ENCODE measurements around the gene ZNF800.
A peak's percentile ranks its signal among the peaks of the same experiment; 100 is the strongest.

The ZNF800 gene

DNA sequence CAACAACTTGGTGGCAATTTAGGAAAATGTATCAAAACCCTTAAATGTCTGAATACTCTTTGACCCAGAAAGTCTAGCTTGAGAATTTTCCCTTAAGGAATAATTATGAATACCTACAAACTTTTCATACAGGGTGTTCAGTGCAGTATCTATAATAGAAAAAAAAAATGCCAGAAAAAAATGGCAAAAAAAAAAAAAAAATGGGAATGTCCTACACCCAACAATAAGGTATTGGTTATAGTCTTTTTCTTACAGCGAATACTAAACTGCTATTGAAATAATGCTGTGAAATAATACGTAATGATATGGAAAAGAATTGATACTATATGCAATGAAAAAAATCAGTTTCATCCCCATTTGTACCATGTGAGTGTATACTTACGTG, 44.3 kb downstream of the ZNF800 start:
- DNase-seq = no peak

DNA sequence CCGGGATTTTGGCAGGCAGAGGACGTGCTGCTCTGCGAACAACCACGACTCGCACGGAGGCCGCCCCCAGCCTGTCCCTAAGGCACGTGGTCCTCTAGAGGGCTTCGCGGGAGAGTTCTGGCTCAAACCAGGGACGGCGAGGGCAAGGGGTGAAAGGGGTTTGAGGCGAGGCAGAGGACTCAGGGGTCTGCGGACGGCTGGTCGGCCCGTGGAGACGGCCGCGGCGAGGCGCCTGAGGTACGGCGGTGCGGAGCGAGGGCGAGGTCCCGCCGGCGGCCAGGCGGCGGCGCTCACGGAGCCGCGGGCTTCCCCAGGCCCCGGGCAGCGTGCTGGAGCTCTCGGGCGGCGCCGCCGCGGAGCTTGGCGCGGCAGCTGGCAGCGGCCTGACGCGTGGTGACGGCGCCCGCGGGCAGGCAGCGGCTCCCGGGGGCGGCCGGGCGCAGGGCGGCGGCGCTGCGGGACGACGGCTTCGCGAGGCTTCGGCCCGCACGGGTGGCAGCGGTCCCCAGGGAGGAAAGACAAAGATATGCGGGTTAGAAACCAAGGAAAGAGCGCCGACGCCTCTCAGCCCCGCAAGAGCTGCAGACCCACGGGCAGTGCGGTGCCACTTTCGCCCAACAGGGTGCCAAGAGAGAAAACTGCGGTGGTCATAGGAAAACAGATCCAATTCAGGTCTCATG, 44.8 kb downstream of the ZNF800 start:
- peak in 39 of 51 donors; percentile 1 to 73 (median 17) for DNase-seq

DNA sequence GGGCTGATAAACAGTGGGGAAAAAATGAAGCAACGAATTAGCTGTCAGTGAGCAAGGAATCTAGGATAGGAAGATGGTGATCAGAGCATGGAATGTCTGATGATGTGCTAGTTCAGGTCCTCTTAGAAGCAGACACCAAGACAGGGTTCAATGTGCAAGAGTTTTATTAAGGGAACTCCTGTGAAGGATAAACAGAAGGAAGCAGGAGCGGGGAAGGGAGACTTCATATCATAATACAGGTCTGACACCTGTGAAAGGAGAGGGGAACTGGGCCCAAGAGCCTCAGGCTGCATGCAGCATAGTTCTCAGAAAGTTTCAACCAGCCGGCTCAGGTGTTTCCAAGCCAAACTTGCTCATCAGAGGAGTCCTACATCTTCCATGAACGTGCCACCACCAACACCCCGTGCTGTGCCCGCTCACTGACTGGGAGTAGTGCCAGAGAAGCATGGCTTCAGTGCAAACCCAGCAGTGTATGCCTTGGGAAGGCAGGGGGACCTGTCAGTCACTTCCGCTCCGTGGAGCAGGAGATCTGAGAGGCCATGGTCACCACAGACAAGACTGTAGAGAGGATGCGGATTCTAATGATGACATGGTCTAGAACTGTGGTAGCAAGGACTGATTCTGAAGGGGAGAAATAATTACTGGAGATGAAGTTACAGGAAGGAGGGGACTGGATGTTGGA, 45.8 kb downstream of the ZNF800 start:
- no peak for DNase-seq

DNA sequence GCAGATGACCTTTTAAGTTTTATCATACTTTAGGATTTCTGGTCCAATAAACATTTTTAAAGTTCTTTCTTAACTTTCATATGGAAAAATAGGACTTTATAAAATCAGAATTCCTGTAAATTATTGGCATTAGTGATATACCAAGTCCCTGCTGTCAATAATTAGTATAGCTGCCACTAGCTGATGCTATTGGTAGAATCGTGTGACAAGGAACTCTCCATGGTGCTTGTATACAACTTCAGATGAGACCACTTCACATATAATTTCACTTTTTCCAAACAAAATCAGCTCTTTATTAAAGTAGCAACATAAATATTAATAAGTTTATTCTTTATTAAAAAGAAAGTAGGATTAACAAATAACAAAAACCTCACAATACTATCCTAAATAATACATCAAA, 49.9 kb downstream of the ZNF800 start:
- DNase-seq = no peak

DNA sequence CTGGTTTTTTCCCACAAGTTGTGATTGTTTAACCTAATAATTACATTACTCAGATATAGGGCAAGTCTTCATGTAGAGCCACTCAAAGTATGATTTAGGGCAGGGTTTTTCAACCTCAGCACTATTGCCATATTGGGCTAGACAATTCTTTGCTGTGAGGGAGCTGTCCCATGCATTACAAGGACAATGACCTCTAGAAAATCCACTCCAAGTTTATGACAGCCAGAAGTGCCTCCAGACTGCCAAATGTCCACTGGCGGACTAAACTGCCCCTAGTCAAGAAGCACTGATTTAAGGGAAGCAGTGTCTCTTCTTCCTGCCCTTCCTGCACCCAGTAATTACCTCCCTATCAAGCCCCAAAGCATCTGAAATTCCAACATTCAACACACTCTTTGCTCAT, 54.4 kb downstream of the ZNF800 start:
- no peak for DNase-seq

DNA sequence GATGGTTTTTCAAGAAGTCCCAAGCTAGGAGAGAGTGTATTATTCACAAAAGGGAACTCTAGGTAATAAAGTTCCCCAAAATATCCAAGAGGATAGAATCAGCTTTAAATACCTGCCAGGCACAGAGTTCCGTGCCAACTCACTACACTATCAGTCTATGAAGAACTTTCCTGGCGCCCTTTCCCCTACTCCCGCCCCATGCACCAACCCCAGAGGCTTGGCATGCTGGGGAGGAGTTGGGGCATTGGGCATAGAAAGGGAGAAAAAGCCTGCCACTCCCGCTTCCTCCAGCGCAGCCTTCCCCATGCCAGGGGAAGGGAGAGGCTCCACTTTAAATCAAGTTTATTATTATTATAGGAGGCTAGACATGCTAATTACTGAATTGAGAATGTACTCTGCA, 54.9 kb downstream of the ZNF800 start:
- no peak for DNase-seq

DNA sequence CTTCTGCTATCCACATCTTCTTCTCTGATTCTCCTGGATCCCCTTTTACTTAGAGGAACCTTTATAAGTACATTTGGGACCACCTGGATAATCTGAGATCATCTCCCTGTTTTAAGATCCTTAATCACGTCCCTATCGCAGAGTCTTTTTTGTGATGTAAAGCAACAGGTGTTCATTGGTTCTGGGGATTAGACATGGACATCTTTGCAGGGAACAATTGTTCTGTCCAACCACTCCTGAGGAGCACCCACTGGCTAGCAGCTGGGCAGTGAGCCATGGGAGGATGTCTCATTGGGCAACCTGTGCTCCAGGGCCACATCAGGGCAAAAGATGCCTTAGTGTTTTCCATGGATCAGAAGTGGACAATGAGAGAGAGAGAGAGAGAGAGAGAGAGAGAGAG, 56.0 kb downstream of the ZNF800 start:
- DNase-seq = no peak

DNA sequence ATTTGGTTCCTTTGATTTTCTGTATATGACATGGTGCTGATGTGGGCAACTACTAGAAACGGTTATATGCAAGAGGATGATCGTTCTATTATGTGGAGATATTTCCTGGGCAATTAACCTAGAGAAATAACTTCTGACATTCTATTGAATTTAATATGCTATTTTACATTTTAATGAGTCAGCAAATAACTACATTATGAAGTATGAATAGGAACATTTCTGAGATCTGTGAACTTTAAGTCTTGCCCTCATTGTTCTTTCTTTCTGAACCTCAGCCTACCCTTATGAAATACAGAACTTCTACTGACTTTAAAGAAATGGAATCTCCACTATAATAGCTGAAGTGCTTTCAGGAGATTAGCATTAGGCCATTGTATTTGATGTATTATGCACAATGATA, 59.6 kb downstream of the ZNF800 start:
- DNase-seq = no peak

DNA sequence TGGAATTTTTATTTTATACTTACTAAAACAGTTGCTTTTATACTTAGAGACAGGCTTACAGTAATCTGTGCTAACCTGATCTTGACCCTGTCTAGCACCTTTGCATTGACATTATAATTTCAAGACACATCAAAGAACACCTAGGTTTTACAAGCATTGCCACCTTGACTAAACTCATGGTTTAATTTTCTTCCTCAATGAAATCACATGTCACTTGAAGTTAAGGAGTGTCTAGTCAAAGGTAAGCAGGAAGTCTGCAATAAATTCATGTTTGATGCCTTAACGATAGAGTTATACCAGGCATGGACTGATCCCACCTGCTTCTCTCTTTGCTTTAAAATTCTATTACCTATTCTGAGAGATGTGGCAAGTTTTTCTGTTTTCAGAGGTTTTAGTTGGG, 62.4 kb downstream of the ZNF800 start:
- DNase-seq = no peak

DNA sequence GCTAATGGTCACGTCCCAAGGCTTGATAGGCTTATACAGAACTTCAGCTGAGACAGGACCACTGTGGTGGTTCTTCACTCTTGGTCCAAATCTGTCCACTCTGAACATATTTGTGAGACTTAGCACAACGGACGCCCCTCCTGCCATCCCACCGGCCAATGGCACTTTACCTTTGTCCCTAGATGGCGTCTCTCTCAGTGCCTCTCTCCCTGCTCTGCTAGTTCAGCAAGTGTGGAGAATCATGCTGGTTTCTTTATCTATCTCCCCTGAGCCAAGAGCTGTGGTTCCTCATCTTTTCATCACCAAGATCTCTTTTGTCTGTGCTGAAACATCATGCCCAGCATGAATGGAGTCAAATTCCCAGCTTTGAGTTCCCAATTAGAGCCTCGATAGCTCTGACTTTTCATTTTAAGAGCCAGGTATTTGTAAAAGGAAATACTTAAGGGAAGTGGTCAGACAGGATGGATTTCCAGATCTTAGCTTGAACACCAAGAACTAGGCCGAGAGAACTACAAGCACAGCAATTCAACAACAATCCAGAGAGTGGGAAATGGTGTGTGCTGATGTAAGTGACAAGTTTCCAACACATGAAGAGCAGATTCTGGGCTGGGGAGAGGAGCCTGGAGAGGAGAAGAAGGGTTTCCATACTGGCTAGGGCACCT, 69.5 kb downstream of the ZNF800 start:
- no peak for DNase-seq

DNA sequence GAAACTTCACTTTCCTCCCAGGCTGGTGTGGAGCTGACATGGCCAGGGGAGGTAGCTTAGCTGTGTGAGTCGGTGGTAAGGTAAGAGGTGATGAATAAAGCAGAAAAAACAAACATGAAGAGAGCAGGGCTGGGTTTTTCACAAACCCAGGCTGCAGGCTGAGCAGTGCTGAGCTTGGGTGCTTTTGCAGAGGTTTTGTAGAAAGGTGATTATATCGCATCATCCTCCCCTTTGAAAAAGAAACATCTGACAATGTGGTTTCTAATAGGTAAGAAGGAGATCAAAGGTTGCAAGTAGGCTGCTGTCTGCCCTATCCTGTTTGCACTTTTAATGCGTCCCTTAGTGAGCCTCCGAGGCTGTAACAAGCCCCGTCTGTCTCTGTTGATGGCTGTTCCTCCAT, 70.2 kb downstream of the ZNF800 start:
- DNase-seq = no peak

DNA sequence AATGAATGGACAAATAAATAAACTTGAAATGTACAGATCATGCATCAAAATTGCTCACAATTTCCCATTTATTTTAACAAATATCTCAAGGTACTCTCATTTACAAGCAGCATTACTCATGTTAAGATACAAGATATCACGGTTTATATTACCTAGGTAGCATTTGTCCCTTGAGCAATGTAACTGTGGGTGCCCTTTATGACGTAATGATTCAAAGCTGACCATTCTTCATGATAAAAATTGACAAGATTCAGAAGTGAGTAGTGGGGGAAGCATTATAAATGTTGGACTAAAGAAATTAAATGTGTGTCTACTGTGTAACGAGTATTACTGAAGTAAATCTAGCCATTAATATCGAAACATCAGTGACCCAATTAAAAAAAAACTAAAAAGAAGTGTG, 71.5 kb downstream of the ZNF800 start:
- DNase-seq = no peak
